ENCODE results near the gene NEUROD2.

The NEUROD2 gene

GRCh38 chr17:39627047-39627711 is 19.5 kb upstream of the NEUROD2 start:
- H3K18ac ChIP-seq (ENCODE audit: low read depth in 1 of 2, low read length in 2 of 2): no peak overlapping the region
- peak overlapping the region; percentile 20 for H3K9ac ChIP-seq (ENCODE audit: low read length)
- no peak overlapping the region for H4K8ac ChIP-seq (ENCODE audit: low read length)
- H2AFZ ChIP-seq (ENCODE audit: low read depth, low read length): no peak overlapping the region
- no peaks in the 10 kb centered on the region for H3K36me3 ChIP-seq (ENCODE audit: control insufficient read depth in 1 of 2, insufficient read depth in 2 of 2, low read depth in 1 of 2, low read length in 2 of 2)
- H2BK120ac ChIP-seq (ENCODE audit: low read depth, low read length): no peak overlapping the region
- 1% methylated on average over 66 of the region's 72 CpGs for WGBS
- DNase-seq: no peak
- no peak overlapping the region for H2BK12ac ChIP-seq (ENCODE audit: low read length in 2 of 2)
- peaks cover 24% of the 10 kb centered on the region for H3K4me1 ChIP-seq (ENCODE audit: control insufficient read depth, insufficient read depth, low read depth, low read length)
- no peak overlapping the region for H3K4ac ChIP-seq (ENCODE audit: low read depth in 1 of 2, low read length in 2 of 2)
- no peak overlapping the region for H3K27ac ChIP-seq (ENCODE audit: low read length, poor library complexity, severe bottlenecking)
- no peak overlapping the region for H2AK5ac ChIP-seq (ENCODE audit: low read length, severe bottlenecking)
- H4K91ac ChIP-seq (ENCODE audit: low read length): no peak overlapping the region
- H3K23ac ChIP-seq (ENCODE audit: low read length in 2 of 2): peak overlapping the region in 1 of 2 experiments; percentile 51
- peak overlapping the region; percentile 93 for H3K4me2 ChIP-seq (ENCODE audit: low read length, poor library complexity, severe bottlenecking)
- no peaks in the 10 kb centered on the region for H3K9me3 ChIP-seq (ENCODE audit: control insufficient read depth, low read length)
- no peak overlapping the region for H2BK5ac ChIP-seq (ENCODE audit: low read depth, low read length, poor library complexity, severe bottlenecking)
- no peaks in the 10 kb centered on the region for H3K79me1 ChIP-seq (replicated peaks; ENCODE audit: low read length, poor library complexity, severe bottlenecking)
- H3K27me3 ChIP-seq (ENCODE audit: control insufficient read depth in 1 of 2, insufficient read depth in 1 of 2, low read length in 2 of 2): peaks cover 76 to 81% of the 10 kb centered on the region in 2 experiments
- peak overlapping the region; percentile 49 to 62 for H3K4me3 ChIP-seq (ENCODE audit: insufficient read depth in 1 of 2, low read depth in 1 of 2, low read length in 2 of 2)
- H2BK15ac ChIP-seq (ENCODE audit: low read depth, poor library complexity, severe bottlenecking): no peak overlapping the region
- no peak overlapping the region for H3K14ac ChIP-seq (ENCODE audit: low read length in 2 of 2)

GRCh38 chr17:39626171-39627046 is 18.7 kb upstream of the NEUROD2 start, which contains the start of gene PPP1R1B:
TSS of gene PPP1R1B (plus strand) at chr17:39626952. CDS start at chr17:39627393, 441 bp downstream.
- Histone ChIP-seq H2BK5ac (ENCODE audit: low read depth, low read length, poor library complexity, severe bottlenecking) (no peak within 1 kb of the TSS), H2AFZ (ENCODE audit: low read depth, low read length) (no peak within 1 kb of the TSS), H3K36me3 (ENCODE audit: control insufficient read depth in 1 of 2, insufficient read depth in 2 of 2, low read depth in 1 of 2, low read length in 2 of 2) (no peaks in the 10 kb centered on the region), H4K91ac (ENCODE audit: low read length) (no peak within 1 kb of the TSS), H3K27me3 (ENCODE audit: control insufficient read depth in 1 of 2, insufficient read depth in 1 of 2, low read length in 2 of 2) (peaks cover 70 to 76% of the 10 kb centered on the region in 2 experiments), H3K27ac (ENCODE audit: low read length, poor library complexity, severe bottlenecking) (no peak within 1 kb of the TSS), H2BK12ac (ENCODE audit: low read length in 2 of 2) (no peak within 1 kb of the TSS), H4K8ac (ENCODE audit: low read length) (no peak within 1 kb of the TSS), H3K9me3 (ENCODE audit: control insufficient read depth, low read length) (no peaks in the 10 kb centered on the region), H3K79me1 (replicated peaks; ENCODE audit: low read length, poor library complexity, severe bottlenecking) (no peaks in the 10 kb centered on the region), H3K4me3 (ENCODE audit: insufficient read depth in 1 of 2, low read depth in 1 of 2, low read length in 2 of 2) (peak within 1 kb of the TSS; percentile 49 to 62), H2BK120ac (ENCODE audit: low read depth, low read length) (no peak within 1 kb of the TSS), H3K18ac (ENCODE audit: low read depth in 1 of 2, low read length in 2 of 2) (no peak within 1 kb of the TSS), H2AK5ac (ENCODE audit: low read length, severe bottlenecking) (peak within 1 kb of the TSS; percentile 4), H2BK15ac (ENCODE audit: low read depth, poor library complexity, severe bottlenecking) (no peak within 1 kb of the TSS), H3K14ac (ENCODE audit: low read length in 2 of 2) (no peak within 1 kb of the TSS), H3K4me1 (ENCODE audit: control insufficient read depth, insufficient read depth, low read depth, low read length) (peaks cover 29% of the 10 kb centered on the region), H3K4ac (ENCODE audit: low read depth in 1 of 2, low read length in 2 of 2) (no peak within 1 kb of the TSS), H3K9ac (ENCODE audit: low read length) (peak within 1 kb of the TSS; percentile 20), H3K23ac (ENCODE audit: low read length in 2 of 2) (peak within 1 kb of the TSS in 1 of 2 experiments; percentile 51), H3K4me2 (ENCODE audit: low read length, poor library complexity, severe bottlenecking) (peak within 1 kb of the TSS; percentile 93)
- 28% methylated on average over 26 of the region's 29 CpGs for WGBS
- no peak for DNase-seq

GRCh38 chr17:39625198-39625785 is 17.6 kb upstream of the NEUROD2 start:
- H3K4me1 ChIP-seq (ENCODE audit: control insufficient read depth, insufficient read depth, low read depth, low read length): peaks cover 28% of the 10 kb centered on the region
- DNase-seq: no peak
- no peak overlapping the region for H4K91ac ChIP-seq (ENCODE audit: low read length)
- no peak overlapping the region for H2BK5ac ChIP-seq (ENCODE audit: low read depth, low read length, poor library complexity, severe bottlenecking)
- H3K9me3 ChIP-seq (ENCODE audit: control insufficient read depth, low read length): no peaks in the 10 kb centered on the region
- H2AFZ ChIP-seq (ENCODE audit: low read depth, low read length): no peak overlapping the region
- H3K9ac ChIP-seq (ENCODE audit: low read length): no peak overlapping the region
- H3K4me3 ChIP-seq (ENCODE audit: insufficient read depth in 1 of 2, low read depth in 1 of 2, low read length in 2 of 2): no peak overlapping the region
- no peaks in the 10 kb centered on the region for H3K79me1 ChIP-seq (replicated peaks; ENCODE audit: low read length, poor library complexity, severe bottlenecking)
- no peak overlapping the region for H4K8ac ChIP-seq (ENCODE audit: low read length)
- no peak overlapping the region for H2BK15ac ChIP-seq (ENCODE audit: low read depth, poor library complexity, severe bottlenecking)
- no peak overlapping the region for H3K14ac ChIP-seq (ENCODE audit: low read length in 2 of 2)
- H2BK12ac ChIP-seq (ENCODE audit: low read length in 2 of 2): no peak overlapping the region
- no peak overlapping the region for H3K23ac ChIP-seq (ENCODE audit: low read length in 2 of 2)
- H2BK120ac ChIP-seq (ENCODE audit: low read depth, low read length): no peak overlapping the region
- no peak overlapping the region for H2AK5ac ChIP-seq (ENCODE audit: low read length, severe bottlenecking)
- H3K18ac ChIP-seq (ENCODE audit: low read depth in 1 of 2, low read length in 2 of 2): no peak overlapping the region
- H3K4ac ChIP-seq (ENCODE audit: low read depth in 1 of 2, low read length in 2 of 2): no peak overlapping the region
- H3K27ac ChIP-seq (ENCODE audit: low read length, poor library complexity, severe bottlenecking): no peak overlapping the region
- H3K4me2 ChIP-seq (ENCODE audit: low read length, poor library complexity, severe bottlenecking): no peak overlapping the region
- WGBS: 76% methylated on average over 4 of the region's 5 CpGs
- H3K36me3 ChIP-seq (ENCODE audit: control insufficient read depth in 1 of 2, insufficient read depth in 2 of 2, low read depth in 1 of 2, low read length in 2 of 2): no peaks in the 10 kb centered on the region
- peaks cover 71 to 79% of the 10 kb centered on the region in 2 experiments for H3K27me3 ChIP-seq (ENCODE audit: control insufficient read depth in 1 of 2, insufficient read depth in 1 of 2, low read length in 2 of 2)

- Histone ChIP-seq H3K18ac (ENCODE audit: low read depth in 1 of 2, low read length in 2 of 2) (no peak overlapping the region), H3K23ac (ENCODE audit: low read length in 2 of 2) (no peak overlapping the region), H3K27me3 (ENCODE audit: control insufficient read depth in 1 of 2, insufficient read depth in 1 of 2, low read length in 2 of 2) (peaks cover 65 to 75% of the 10 kb centered on the region in 2 experiments), H4K91ac (ENCODE audit: low read length) (no peak overlapping the region), H3K9me3 (ENCODE audit: control insufficient read depth, low read length) (no peaks in the 10 kb centered on the region), H3K9ac (ENCODE audit: low read length) (no peak overlapping the region), H2AK5ac (ENCODE audit: low read length, severe bottlenecking) (no peak overlapping the region), H2BK12ac (ENCODE audit: low read length in 2 of 2) (no peak overlapping the region), H4K8ac (ENCODE audit: low read length) (no peak overlapping the region), H3K14ac (ENCODE audit: low read length in 2 of 2) (no peak overlapping the region), H3K4me1 (ENCODE audit: control insufficient read depth, insufficient read depth, low read depth, low read length) (peaks cover 28% of the 10 kb centered on the region), H2AFZ (ENCODE audit: low read depth, low read length) (no peak overlapping the region), H3K27ac (ENCODE audit: low read length, poor library complexity, severe bottlenecking) (no peak overlapping the region), H3K36me3 (ENCODE audit: control insufficient read depth in 1 of 2, insufficient read depth in 2 of 2, low read depth in 1 of 2, low read length in 2 of 2) (no peaks in the 10 kb centered on the region), H2BK5ac (ENCODE audit: low read depth, low read length, poor library complexity, severe bottlenecking) (no peak overlapping the region), H3K4me2 (ENCODE audit: low read length, poor library complexity, severe bottlenecking) (no peak overlapping the region), H2BK15ac (ENCODE audit: low read depth, poor library complexity, severe bottlenecking) (no peak overlapping the region), H3K4me3 (ENCODE audit: insufficient read depth in 1 of 2, low read depth in 1 of 2, low read length in 2 of 2) (no peak overlapping the region), H3K79me1 (replicated peaks; ENCODE audit: low read length, poor library complexity, severe bottlenecking) (no peaks in the 10 kb centered on the region), H2BK120ac (ENCODE audit: low read depth, low read length) (no peak overlapping the region), H3K4ac (ENCODE audit: low read depth in 1 of 2, low read length in 2 of 2) (no peak overlapping the region)
- no peak for DNase-seq
- WGBS: 65% methylated on average over 8 of the region's 8 CpGs
Observed at GRCh38 chr17:39624313-39624712, 16.6 kb upstream of the NEUROD2 start.

All from mesenchymal stem cell (in vitro differentiated cells and primary cell).